MM.1S (cell line): ENCODE data around the gene RRAD.

Source experiments
- CTCF ChIP-seq: fragments of 300-600 bp; sonication (generic); IDR thresholded peaks from 2 replicates; pipeline ENCODE4 v1.5.1; 2016; ENCODE audit warnings: antibody characterized with exemption, low read length, mixed read lengths
- EZH2 ChIP-seq: fragments of 300-600 bp; sonication (generic); optimal IDR thresholded peaks from 2 replicates; pipeline ENCODE3; 2017; ENCODE audit warnings: low read depth, mild to moderate bottlenecking, antibody characterized with exemption, low read length, mixed read lengths
- EZH2phosphoT487 ChIP-seq: fragments of 300-600 bp; sonication (generic); IDR thresholded peaks from 2 replicates; pipeline ENCODE4 v1.6.1; 2018; ENCODE audit warnings: antibody characterized with exemption, low read length

GRCh38 chr16:66961065-66961744 lies 35.9 kb upstream of the RRAD start, which contains the start of gene CES3:
- TF ChIP-seq EZH2, result no peak
- peak; percentile 96 for TF ChIP-seq CTCF
- TF ChIP-seq EZH2phosphoT487, result no peak
